Measurements from ENCODE around the gene CDC25B. TPM values are rescaled to one million over a fixed set of nuclear protein-coding genes. Genes with fewer than 3 reads are reported as not detected.

Gene CDC25B
- total and polyA plus RNA-seq, 2 of the 13 experiments (the other 11 are each of a cell fraction or from before 2014, with no cell fraction given) = 14.5 to 19.4 TPM

- TF ChIP-seq RFX3 (CRISPR knock-in tag; IDR thresholded peaks at IDR 0.05) = no peak
- TF ChIP-seq ZNF704 (CRISPR knock-in tag; IDR thresholded peaks at IDR 0.05; ENCODE audit: borderline replicate concordance) = no peak
- no peak for TF ChIP-seq PRMT3 (CRISPR knock-in tag; IDR thresholded peaks at IDR 0.05; ENCODE audit: borderline replicate concordance, low read depth)
- no peak for TF ChIP-seq ZNF577 (CRISPR knock-in tag; IDR thresholded peaks at IDR 0.05; ENCODE audit: borderline replicate concordance, low read depth)
- TF ChIP-seq GMEB1 (CRISPR knock-in tag; IDR thresholded peaks at IDR 0.05; ENCODE audit: borderline replicate concordance) = peak; percentile 62; the same call in 1 of the 2 replicates
- no peak for TF ChIP-seq FOXC1 (CRISPR knock-in tag; IDR thresholded peaks at IDR 0.05; ENCODE audit: borderline replicate concordance)
- TF ChIP-seq ZNF282 (IDR thresholded peaks at IDR 0.05; ENCODE audit: partially characterized antibody) = no peak
- no peak for TF ChIP-seq SMAD1 (CRISPR knock-in tag; IDR thresholded peaks at IDR 0.05; ENCODE audit: borderline replicate concordance, low read depth)
- no peak for TF ChIP-seq ZFP82 (CRISPR knock-in tag; IDR thresholded peaks at IDR 0.05; ENCODE audit: borderline replicate concordance)
- no peak for TF ChIP-seq ZNF333 (CRISPR knock-in tag; IDR thresholded peaks at IDR 0.05; ENCODE audit: borderline replicate concordance)
- TF ChIP-seq NBN (conservative IDR thresholded peaks at IDR 0.05) = no peak
- no peak for TF ChIP-seq FOXP1 (IDR thresholded peaks at IDR 0.05)
- TF ChIP-seq FOXP1 (CRISPR knock-in tag; IDR thresholded peaks at IDR 0.05) = no peak
- peak; percentile 85; the same call in 1 of the 2 replicates for TF ChIP-seq SIN3A (IDR thresholded peaks at IDR 0.05; ENCODE audit: borderline replicate concordance, low read depth, low read length)
- TF ChIP-seq TAF1 (CRISPR knock-in tag; IDR thresholded peaks at IDR 0.05) = no peak
- TF ChIP-seq, protein P1, sequence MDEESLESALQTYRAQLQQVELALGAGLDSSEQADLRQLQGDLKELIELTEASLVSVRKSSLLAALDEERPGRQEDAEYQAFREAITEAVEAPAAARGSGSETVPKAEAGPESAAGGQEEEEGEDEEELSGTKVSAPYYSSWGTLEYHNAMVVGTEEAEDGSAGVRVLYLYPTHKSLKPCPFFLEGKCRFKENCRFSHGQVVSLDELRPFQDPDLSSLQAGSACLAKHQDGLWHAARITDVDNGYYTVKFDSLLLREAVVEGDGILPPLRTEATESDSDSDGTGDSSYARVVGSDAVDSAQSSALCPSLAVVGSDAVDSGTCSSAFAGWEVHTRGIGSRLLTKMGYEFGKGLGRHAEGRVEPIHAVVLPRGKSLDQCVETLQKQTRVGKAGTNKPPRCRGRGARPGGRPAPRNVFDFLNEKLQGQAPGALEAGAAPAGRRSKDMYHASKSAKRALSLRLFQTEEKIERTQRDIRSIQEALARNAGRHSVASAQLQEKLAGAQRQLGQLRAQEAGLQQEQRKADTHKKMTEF (CRISPR knock-in tag; IDR thresholded peaks at IDR 0.05) = peak; percentile 81
- no peak for TF ChIP-seq ZNF737 (CRISPR knock-in tag; IDR thresholded peaks at IDR 0.05; ENCODE audit: borderline replicate concordance)
- TF ChIP-seq FOXO1 (CRISPR knock-in tag; IDR thresholded peaks at IDR 0.05) = peak; percentile 75
- no peak for TF ChIP-seq ZNF224 (CRISPR knock-in tag; IDR thresholded peaks at IDR 0.05)
- no peak for TF ChIP-seq PAXIP1 (CRISPR knock-in tag; conservative IDR thresholded peaks at IDR 0.05)
- peak; percentile 53 for TF ChIP-seq POLR2G (IDR thresholded peaks at IDR 0.05; ENCODE audit: low read depth, low read length)
- TF ChIP-seq SMARCC2 (IDR thresholded peaks at IDR 0.05) = no peak
- TF ChIP-seq ZNF547 (CRISPR knock-in tag; IDR thresholded peaks at IDR 0.05) = 0 out of 2 replicates have a peak, but pooled peaks have one; percentile 35
- no peak for TF ChIP-seq TBX2 (CRISPR knock-in tag; IDR thresholded peaks at IDR 0.05; ENCODE audit: borderline replicate concordance)
Observed at GRCh38 chr20:3786665-3787323, 9.3 kb upstream of the CDC25B start, which contains the start of gene CENPB (continued).

Measured in HepG2 (cell line).